Measurements from ENCODE around the gene CABP2. TPM values are rescaled to one million over a fixed set of nuclear protein-coding genes. Genes with fewer than 3 reads are reported as not detected.
A peak's percentile ranks its signal among the peaks of the same experiment; 100 is the strongest.
"Not testable (repeated sequence)": the region's sequence is repeated elsewhere in the genome, so short reads cannot be mapped to it uniquely, and the experiment has no call there.

CABP2 gene
- total RNA-seq, 2 donors from 2014 or later: not detected

GRCh38 chr11:67528376-67528775, 5.1 kb upstream of the CABP2 start:
- Mint-ChIP-seq H3K27ac (no peak overlapping the region), H3K4me1 (ENCODE audit: low read depth in 2 of 2) (peaks cover 4 to 5% of the 10 kb centered on the region in 2 donors), H3K4me3 (no peak overlapping the region), H3K27me3 (peaks cover 12 to 20% of the 10 kb centered on the region in 2 donors), H3K9me3 (peaks cover 3% of the 10 kb centered on the region), H3K36me3 (no peaks in the 10 kb centered on the region)
- ATAC-seq: no peak
- DNase-seq (ENCODE audit: low spot score): no peak

- no peak for ATAC-seq
- Mint-ChIP-seq H3K36me3 (no peaks in the 10 kb centered on the region), H3K4me1 (ENCODE audit: low read depth in 2 of 2) (peaks cover 4 to 5% of the 10 kb centered on the region in 2 donors), H3K9me3 (peaks cover 3% of the 10 kb centered on the region), H3K27me3 (peaks cover 12 to 20% of the 10 kb centered on the region in 2 donors), H3K27ac (no peak overlapping the region), H3K4me3 (no peak overlapping the region)
- no peak for DNase-seq (ENCODE audit: low spot score)
These were observed 2.2 kb upstream of the CABP2 start for GRCh38 chr11:67525275-67525976.

DNA sequence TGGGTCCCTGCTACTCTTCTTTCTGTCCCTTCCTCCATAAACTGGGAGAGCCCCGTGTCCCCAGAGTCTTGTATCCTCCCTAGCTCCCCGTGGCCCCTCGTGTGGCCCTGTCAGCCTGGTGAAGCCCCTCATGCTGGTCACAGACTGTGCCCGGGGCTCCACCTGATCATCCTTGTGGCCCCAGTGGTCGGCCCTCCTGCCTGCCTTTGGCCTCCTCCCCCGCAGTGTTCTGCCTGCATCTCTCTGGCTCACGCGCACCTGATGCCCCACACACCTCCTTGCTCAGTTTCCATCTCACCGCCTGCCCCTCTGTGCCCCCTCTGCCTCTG, 1.2 kb upstream of the CABP2 start:
- Mint-ChIP-seq H3K9me3 (peaks cover 3% of the 10 kb centered on the region), H3K4me3 (no peak overlapping the region), H3K27ac (no peak overlapping the region), H3K27me3 (peaks cover 12 to 19% of the 10 kb centered on the region in 2 donors), H3K36me3 (no peaks in the 10 kb centered on the region), H3K4me1 (ENCODE audit: low read depth in 2 of 2) (peaks cover 4% of the 10 kb centered on the region in 2 donors)
- DNase-seq (ENCODE audit: low spot score): no peak
- no peak for ATAC-seq

DNA sequence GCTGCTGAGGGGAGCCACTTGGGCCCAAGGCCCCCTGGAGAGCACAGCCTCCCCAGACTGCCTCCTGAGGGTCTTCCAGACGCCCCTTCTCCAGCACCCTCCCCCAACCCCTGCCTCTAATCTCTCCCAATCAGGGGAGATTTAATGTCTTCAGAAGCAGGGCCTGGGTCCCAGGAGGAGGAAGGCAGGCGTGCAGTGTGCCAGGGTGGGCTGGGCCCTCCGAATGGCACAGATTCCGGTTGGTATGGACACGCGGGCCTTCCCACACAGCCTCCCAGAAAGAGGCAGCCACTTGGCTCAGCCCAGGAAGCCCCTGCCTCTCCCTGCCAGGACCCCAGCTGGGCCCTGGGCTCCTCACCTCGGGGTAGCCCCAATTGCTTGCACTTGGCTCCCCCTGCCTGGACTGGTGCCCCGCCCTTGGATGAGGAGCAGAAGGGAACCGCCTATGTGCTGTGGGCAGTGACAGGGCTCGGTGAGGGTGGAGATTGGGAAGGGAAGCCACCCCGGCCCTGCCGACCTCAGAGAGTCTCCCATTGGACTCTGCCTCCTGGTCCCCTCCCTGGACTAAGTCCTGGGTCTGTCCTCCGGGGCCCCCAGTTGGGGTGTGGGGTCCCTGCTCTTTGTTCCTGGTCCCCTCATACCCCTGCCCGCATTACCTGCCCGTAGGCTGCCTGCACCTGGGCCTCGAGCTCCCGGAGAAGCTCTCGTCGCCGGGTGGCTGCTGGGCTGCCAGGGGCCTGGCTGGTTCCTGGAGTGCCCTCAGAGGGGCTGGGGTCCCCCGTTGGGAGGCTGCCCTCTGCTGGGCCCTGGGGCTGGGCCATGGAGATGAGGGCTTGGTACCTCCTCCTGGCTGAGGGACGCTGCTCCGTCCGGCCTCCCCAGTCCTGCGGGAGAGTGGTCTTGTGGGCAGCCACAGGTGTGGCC, 572 bp upstream of the CABP2 start:
- Mint-ChIP-seq H3K4me3 (no peak overlapping the region), H3K36me3 (no peaks in the 10 kb centered on the region), H3K27me3 (peaks cover 9 to 14% of the 10 kb centered on the region in 2 donors), H3K27ac (no peak overlapping the region), H3K9me3 (peaks cover 3% of the 10 kb centered on the region), H3K4me1 (ENCODE audit: low read depth in 2 of 2) (no peaks in the 10 kb centered on the region)
- DNase-seq (ENCODE audit: low spot score) (no peak), ATAC-seq (no peak)

DNA sequence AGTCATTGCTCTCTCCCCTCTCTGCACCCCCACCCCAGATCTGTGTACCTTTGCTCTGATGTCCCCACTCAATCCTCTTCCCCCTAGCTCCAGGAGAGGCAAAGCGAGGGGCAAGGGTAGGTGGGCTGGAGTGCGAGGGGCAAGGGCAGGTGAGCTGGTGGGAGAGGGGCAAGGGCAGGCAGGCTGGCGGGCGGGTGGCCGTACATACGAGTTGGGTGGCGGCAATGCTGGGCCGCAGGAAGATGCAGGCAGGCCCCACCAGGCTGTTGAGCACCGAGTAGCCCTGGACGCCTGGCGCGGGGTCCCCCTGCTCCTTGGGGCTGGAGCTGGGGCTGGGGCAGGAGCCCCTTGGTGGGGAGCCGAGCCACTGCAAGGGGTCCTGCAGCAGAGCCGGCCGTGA, 908 bp downstream of the CABP2 start:
- Mint-ChIP-seq H3K27me3 (peaks cover 5 to 8% of the 10 kb centered on the region in 2 donors), H3K36me3 (no peaks in the 10 kb centered on the region), H3K9me3 (peaks cover under 1% of the 10 kb centered on the region), H3K27ac (no peak overlapping the region), H3K4me3 (no peak overlapping the region), H3K4me1 (ENCODE audit: low read depth in 2 of 2) (no peaks in the 10 kb centered on the region)
- DNase-seq (ENCODE audit: low spot score) (no peak), ATAC-seq (peak in 1 of 2 donors; percentile 11)

DNA sequence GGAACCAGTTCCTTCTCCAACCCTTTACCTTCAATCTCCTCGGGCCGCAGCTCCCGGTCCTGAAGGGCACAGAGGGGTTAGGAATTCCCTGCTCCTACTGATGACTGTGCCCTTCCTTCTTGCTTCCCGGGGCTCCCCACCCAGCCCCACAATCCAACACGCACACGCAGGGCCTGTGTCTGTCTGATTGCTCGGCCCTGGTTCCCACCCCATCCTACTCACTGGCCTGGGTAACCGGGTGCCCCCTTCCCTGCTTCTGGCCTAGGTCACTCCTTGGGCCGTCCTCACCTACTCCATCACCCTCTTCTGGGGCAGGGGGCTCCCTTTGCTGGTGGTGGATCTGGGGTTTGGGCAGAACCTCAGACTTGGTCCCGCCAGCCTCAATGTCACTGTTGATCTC, 1.3 kb downstream of the CABP2 start:
- H3K9me3 Mint-ChIP-seq: no peaks in the 10 kb centered on the region
- no peak for ATAC-seq
- H3K27ac Mint-ChIP-seq: no peak overlapping the region
- no peaks in the 10 kb centered on the region for H3K4me1 Mint-ChIP-seq (ENCODE audit: low read depth in 2 of 2)
- no peak for DNase-seq (ENCODE audit: low spot score)
- H3K36me3 Mint-ChIP-seq: no peaks in the 10 kb centered on the region
- no peak overlapping the region for H3K4me3 Mint-ChIP-seq
- H3K27me3 Mint-ChIP-seq: peaks cover 3 to 4% of the 10 kb centered on the region in 2 donors

DNA sequence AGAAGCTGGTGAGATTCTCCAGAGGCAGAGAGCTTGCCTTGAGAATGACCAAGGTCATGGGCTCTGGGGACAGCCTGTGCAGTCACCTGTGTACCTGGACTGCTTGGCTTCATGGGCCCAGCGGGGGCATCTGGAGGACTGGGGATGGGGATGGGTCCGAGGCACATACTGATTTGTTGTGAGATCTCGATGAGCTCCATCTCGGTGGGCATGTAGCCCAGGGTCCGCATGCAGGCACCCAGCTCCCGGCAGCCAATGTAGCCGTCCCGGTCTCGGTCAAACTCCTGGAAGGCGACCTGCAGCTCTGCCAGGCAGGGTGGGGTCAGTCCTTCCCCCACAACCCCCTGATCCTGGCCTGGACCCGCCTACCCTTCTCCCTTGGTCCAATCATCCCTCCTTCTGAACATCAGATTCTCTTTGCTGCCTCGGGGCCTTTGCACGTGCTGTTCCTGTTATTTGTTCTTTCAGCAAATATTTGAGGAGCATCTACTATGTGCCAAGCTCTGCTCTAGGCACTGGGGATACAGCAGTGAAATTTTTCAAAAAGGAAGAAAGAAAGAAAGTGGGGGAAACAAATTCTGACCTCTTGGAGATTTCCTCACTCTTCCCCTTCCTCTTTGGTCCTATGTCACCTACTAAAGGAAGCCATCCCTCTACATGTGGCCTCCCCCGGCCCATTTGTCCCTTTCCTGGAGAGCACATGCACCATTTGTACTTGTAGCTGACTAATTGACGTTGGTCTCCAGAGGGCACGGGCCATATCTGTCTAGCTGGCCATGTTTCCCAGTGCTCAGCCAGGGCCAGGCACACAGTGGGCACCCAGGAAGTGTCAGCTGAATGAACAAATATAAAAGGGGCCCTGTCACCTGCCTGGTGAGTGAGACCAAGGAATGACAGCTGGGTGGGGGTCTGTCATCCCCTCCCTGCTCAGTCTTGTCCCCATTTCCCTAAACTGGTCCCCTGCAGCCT, 2.1 kb downstream of the CABP2 start:
- no peaks in the 10 kb centered on the region for H3K4me1 Mint-ChIP-seq (ENCODE audit: low read depth in 2 of 2)
- ATAC-seq (no peak), DNase-seq (ENCODE audit: low spot score) (no peak)
- no peaks in the 10 kb centered on the region for H3K36me3 Mint-ChIP-seq
- no peaks in the 10 kb centered on the region for H3K9me3 Mint-ChIP-seq
- H3K27me3 Mint-ChIP-seq: no peaks in the 10 kb centered on the region
- H3K27ac Mint-ChIP-seq: no peak overlapping the region
- no peak overlapping the region for H3K4me3 Mint-ChIP-seq

DNA sequence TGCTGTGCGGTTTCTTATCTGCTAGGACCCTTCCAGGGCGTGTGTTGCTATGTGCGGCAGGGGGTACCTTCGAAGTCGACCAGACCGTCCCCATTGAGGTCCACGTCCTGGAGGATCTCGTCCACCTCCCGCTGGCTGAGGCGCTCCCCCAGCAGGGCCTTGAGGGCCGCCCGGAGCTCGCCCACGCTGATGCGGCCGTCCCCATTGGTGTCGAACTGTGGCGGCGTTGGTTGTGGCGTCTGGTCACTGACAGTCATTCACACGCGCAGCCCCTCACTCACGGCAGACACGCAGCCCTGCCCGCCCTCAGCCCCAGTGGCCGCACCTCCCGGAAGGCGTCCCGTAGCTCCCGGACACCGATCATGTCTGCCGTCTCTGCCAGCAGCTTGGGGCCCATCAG, 3.5 kb downstream of the CABP2 start:
- Mint-ChIP-seq H3K27me3 (peaks cover 4 to 5% of the 10 kb centered on the region in 2 donors), H3K4me3 (no peak overlapping the region), H3K27ac (no peak overlapping the region), H3K36me3 (no peaks in the 10 kb centered on the region), H3K4me1 (ENCODE audit: low read depth in 2 of 2) (no peaks in the 10 kb centered on the region), H3K9me3 (no peaks in the 10 kb centered on the region)
- DNase-seq (ENCODE audit: low spot score) (no peak), ATAC-seq (no peak)

GRCh38 chr11:67517784-67518552, 5.3 kb downstream of the CABP2 start:
- H3K27me3 Mint-ChIP-seq: peaks cover 4 to 5% of the 10 kb centered on the region in 2 donors

GRCh38 chr11:67516806-67517205, 6.4 kb downstream of the CABP2 start:
- H3K27ac Mint-ChIP-seq: no peak overlapping the region
- H3K4me3 Mint-ChIP-seq: no peak overlapping the region
- no peaks in the 10 kb centered on the region for H3K4me1 Mint-ChIP-seq (ENCODE audit: low read depth in 2 of 2)
- DNase-seq (ENCODE audit: low spot score): no peak
- no peaks in the 10 kb centered on the region for H3K36me3 Mint-ChIP-seq
- peaks cover 4 to 5% of the 10 kb centered on the region in 2 donors for H3K27me3 Mint-ChIP-seq
- H3K9me3 Mint-ChIP-seq: no peaks in the 10 kb centered on the region
- ATAC-seq: no peak

More at GRCh38 chr11:67517784-67518552, 5.3 kb downstream of the CABP2 start:
- H3K27ac Mint-ChIP-seq: no peak overlapping the region
- ATAC-seq: no peak
- no peaks in the 10 kb centered on the region for H3K4me1 Mint-ChIP-seq (ENCODE audit: low read depth in 2 of 2)
- DNase-seq (ENCODE audit: low spot score): no peak
- H3K4me3 Mint-ChIP-seq: no peak overlapping the region
- no peaks in the 10 kb centered on the region for H3K36me3 Mint-ChIP-seq
- no peaks in the 10 kb centered on the region for H3K9me3 Mint-ChIP-seq

DNA sequence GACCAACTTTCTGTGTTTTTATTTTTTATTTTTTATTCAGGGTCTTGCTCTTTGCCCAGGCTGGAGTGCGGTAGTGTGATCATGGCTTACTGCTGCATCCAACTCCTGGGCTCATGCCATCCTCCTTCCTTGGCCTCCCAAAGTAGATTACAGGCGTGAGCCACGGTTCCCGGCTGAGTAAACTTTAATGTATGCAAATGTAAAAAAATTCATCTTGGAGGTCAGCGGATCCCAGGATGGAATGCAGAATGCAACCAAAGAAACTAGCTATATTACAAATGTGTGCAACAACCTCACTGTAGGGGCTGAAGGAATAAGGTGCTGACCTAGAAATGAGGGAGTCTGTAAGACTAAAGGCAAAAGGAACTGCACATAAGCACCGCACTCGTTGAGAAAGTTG, 9.1 kb downstream of the CABP2 start:
- no peaks in the 10 kb centered on the region for H3K36me3 Mint-ChIP-seq
- peaks cover 3 to 5% of the 10 kb centered on the region in 2 donors for H3K4me1 Mint-ChIP-seq (ENCODE audit: low read depth in 2 of 2)
- no peak for ATAC-seq
- no peak for DNase-seq (ENCODE audit: low spot score)
- H3K27me3 Mint-ChIP-seq: peaks cover 8 to 11% of the 10 kb centered on the region in 2 donors
- H3K9me3 Mint-ChIP-seq: no peaks in the 10 kb centered on the region
- no peak overlapping the region for H3K4me3 Mint-ChIP-seq
- H3K27ac Mint-ChIP-seq: no peak overlapping the region

DNA sequence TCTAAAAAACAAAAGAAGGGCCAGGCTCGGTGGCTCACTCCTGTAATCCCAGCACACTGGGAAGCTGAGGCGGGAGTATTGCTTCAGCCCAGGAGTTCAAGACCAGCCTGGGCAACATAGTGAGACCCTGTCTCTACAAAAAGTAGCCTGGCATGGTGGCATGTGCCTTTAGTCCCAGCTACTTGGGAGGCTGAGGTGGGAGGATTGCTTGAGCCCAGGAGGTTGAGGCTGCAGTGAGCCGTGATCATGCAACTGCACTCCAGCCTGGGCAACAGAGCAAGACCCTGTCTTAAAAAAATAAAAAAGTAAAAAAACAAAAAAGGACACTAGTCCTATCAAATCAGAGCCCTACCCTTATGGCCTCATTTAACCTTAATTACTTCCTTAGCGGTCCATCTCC, 11.7 kb downstream of the CABP2 start:
- DNase-seq (ENCODE audit: low spot score); H3K4me3 Mint-ChIP-seq: not testable (repeated sequence)

DNA sequence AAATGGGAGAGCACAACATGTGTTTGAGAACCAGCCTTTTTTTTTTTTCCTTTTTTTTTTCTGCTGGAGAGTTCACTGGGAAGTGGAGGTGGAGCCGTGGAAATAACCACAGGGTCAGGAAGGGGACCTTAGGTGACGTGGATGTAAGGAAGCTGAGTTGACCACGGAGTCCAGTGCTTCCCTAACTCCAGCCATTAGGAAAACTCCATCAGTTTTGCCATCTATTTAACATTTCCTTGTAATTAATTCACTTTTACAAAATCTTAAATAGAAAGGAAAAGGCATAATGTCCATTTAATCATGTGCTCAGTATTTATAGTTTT, 13.3 kb downstream of the CABP2 start:
- Mint-ChIP-seq H3K27ac (peak overlapping the region in 1 of 2 donors; percentile 92), H3K4me1 (ENCODE audit: low read depth in 2 of 2) (peaks cover 24 to 25% of the 10 kb centered on the region in 2 donors), H3K4me3 (peak overlapping the region; percentile 92), H3K9me3 (no peaks in the 10 kb centered on the region), H3K27me3 (peaks cover 3 to 7% of the 10 kb centered on the region in 2 donors), H3K36me3 (no peaks in the 10 kb centered on the region)
- no peak for ATAC-seq
- DNase-seq (ENCODE audit: low spot score): no peak

More for the DNA sequence above, 11.7 kb downstream of the CABP2 start:
- H3K9me3 Mint-ChIP-seq, H3K36me3 Mint-ChIP-seq, ATAC-seq, H3K27ac Mint-ChIP-seq: not testable (repeated sequence)
- Mint-ChIP-seq H3K27me3 (peaks cover 8 to 11% of the 10 kb centered on the region in 2 donors), H3K4me1 (ENCODE audit: low read depth in 2 of 2) (peaks cover 15 to 16% of the 10 kb centered on the region in 2 donors)
